HepG2 (cell line): ENCODE results near the gene SLC13A3. TPM values are rescaled to one million over a fixed set of nuclear protein-coding genes. Genes with fewer than 3 reads are reported as not detected.

Experiments used
- AGO2 ChIP-seq: fragments of 200-400 bp; formaldehyde crosslinking; optimal IDR thresholded peaks from 2 replicates; pipeline ENCODE3; 2017; ENCODE audit warnings: mild to moderate bottlenecking, low read depth, low read length, moderate library complexity
- AHDC1 ChIP-seq: sonication (generic); formaldehyde crosslinking; IDR thresholded peaks from 2 replicates; pipeline ENCODE4 v1.5.1; 2020; ENCODE audit warnings: mild to moderate bottlenecking, missing genetic modification reagents, borderline replicate concordance
- ATAD3A ChIP-seq: sonication (generic); formaldehyde crosslinking; IDR thresholded peaks from 2 replicates; pipeline ENCODE4 v1.4.0; 2020; ENCODE audit warnings: missing genetic modification reagents
- CEBPZ ChIP-seq: IDR thresholded peaks from 2 replicates; pipeline ENCODE4 v1.6.1; 2012; ENCODE audit warnings: low read length, improper control_type of control experiment
- HMG20A ChIP-seq: IDR thresholded peaks from 2 replicates; pipeline ENCODE4 v1.6.1; 2016; ENCODE audit warnings: borderline replicate concordance
- HNF4A ChIP-seq: sonication (generic); formaldehyde crosslinking; IDR thresholded peaks from 2 replicates; pipeline ENCODE4 v1.4.0; 2020; ENCODE audit warnings: missing genetic modification reagents
- MTF2 ChIP-seq: sonication (generic); formaldehyde crosslinking; IDR thresholded peaks from 2 replicates; pipeline ENCODE4 v1.5.0; 2020; ENCODE audit warnings: missing genetic modification reagents, borderline replicate concordance
- PRMT3 ChIP-seq: sonication (generic); formaldehyde crosslinking; IDR thresholded peaks from 2 replicates; pipeline ENCODE4 v1.8.1; 2022; ENCODE audit warnings: low read depth, mild to moderate bottlenecking, moderate library complexity, missing genetic modification reagents, borderline replicate concordance
- SATB2 ChIP-seq: sonication (generic); formaldehyde crosslinking; IDR thresholded peaks from 2 replicates; pipeline ENCODE4 v1.5.0; 2020; ENCODE audit warnings: missing genetic modification reagents
- SRSF4 ChIP-seq: fragments of 200-400 bp; formaldehyde crosslinking; IDR thresholded peaks from one replicate; pipeline ENCODE4 v1.6.1; 2018; ENCODE audit warnings: mild to moderate bottlenecking, low read depth, low read length, moderate library complexity; ENCODE audit not compliant: poor library complexity, severe bottlenecking
- SRSF9 ChIP-seq: fragments of 200-400 bp; formaldehyde crosslinking; IDR thresholded peaks from 2 replicates; pipeline ENCODE4 v1.6.1; 2018; ENCODE audit warnings: borderline replicate concordance, mild to moderate bottlenecking, low read depth, low read length; ENCODE audit not compliant: insufficient read depth, poor library complexity, severe bottlenecking
- STAG1 ChIP-seq: sonication (generic); formaldehyde crosslinking; IDR thresholded peaks from 2 replicates; pipeline ENCODE4 v1.4.0; 2020; ENCODE audit warnings: missing genetic modification reagents
- ZBTB37 ChIP-seq: sonication (generic); formaldehyde crosslinking; IDR thresholded peaks from 2 replicates; pipeline ENCODE4 v1.4.0; 2020; ENCODE audit warnings: mild to moderate bottlenecking, missing genetic modification reagents
- ZBTB7A ChIP-seq: sonication (generic); formaldehyde crosslinking; IDR thresholded peaks from 2 replicates; pipeline ENCODE4 v1.8.0; 2022; ENCODE audit warnings: mild to moderate bottlenecking, missing genetic modification reagents
- ZMYM3 ChIP-seq: sonication (generic); formaldehyde crosslinking; IDR thresholded peaks from 2 replicates; pipeline ENCODE4 v1.5.1; 2020; ENCODE audit warnings: mild to moderate bottlenecking, missing genetic modification reagents
- ZNF205 ChIP-seq: IDR thresholded peaks from 2 replicates; pipeline ENCODE4 v1.6.1; 2018; ENCODE audit warnings: missing biosample characterization, missing genetic modification reagents
- ZNF326 ChIP-seq: sonication (generic); formaldehyde crosslinking; IDR thresholded peaks from 2 replicates; pipeline ENCODE4 v1.4.0; 2020; ENCODE audit warnings: missing genetic modification reagents, borderline replicate concordance
- ZNF33A ChIP-seq: sonication (generic); formaldehyde crosslinking; IDR thresholded peaks from 2 replicates; pipeline ENCODE4 v1.5.1; 2020; ENCODE audit warnings: missing genetic modification reagents, mild to moderate bottlenecking, moderate library complexity, borderline replicate concordance
- polyA plus RNA-seq, 8 experiments: library from polyadenylated mRNA; depleted of rRNA in 3 of 8; stranded (reverse) in 7 of 8; unstranded in 1 of 8; fragments of >200 nt; fragmentation: Illumina TruSeq in 4 of 8; extraction: Trizol in 4 of 8; gene quantifications; 2 replicates each; pipeline versions ENCODE4 v1.2.1 to v1.2.3, GENCODE V29; 2011 to 2016; ENCODE audit warnings: low read depth in 4 of 8, missing spikeins in 1 of 8, mixed read lengths in 1 of 8; ENCODE audit not compliant: insufficient read depth in 1 of 8
- total RNA-seq, 5 experiments: library from RNA; depleted of rRNA; stranded (reverse); fragments of >200 nt; fragmentation: Illumina TruSeq; extraction: Trizol; gene quantifications; 2 replicates each; pipeline ENCODE4 v1.2.3, GENCODE V29; 2016; ENCODE audit warnings: low read depth in 1 of 5

The SLC13A3 gene
- total and polyA plus RNA-seq, 2 of the 13 experiments (the other 11 are each of a cell fraction or from before 2014, with no cell fraction given), result 66.5 to 76.0 TPM

- peak; percentile 75; the same call in 1 of the 2 replicates for TF ChIP-seq AHDC1 (CRISPR knock-in tag)
- TF ChIP-seq SRSF9, result no peak
- peak; percentile 96; the same call in 1 of the 2 replicates for TF ChIP-seq MTF2 (CRISPR knock-in tag)
- peak; percentile 95 for TF ChIP-seq AGO2
- peak; percentile 94 for TF ChIP-seq SATB2
- no peak; the same call in 1 of the 2 replicates for TF ChIP-seq ATAD3A (CRISPR knock-in tag)
- TF ChIP-seq ZNF33A, result peak; percentile 94; the same call in 1 of the 2 replicates
- no peak for TF ChIP-seq PRMT3
- peak; percentile 18; the same call in 1 of the 2 replicates for TF ChIP-seq HNF4A (CRISPR knock-in tag)
- TF ChIP-seq ZNF205, result 0 out of 2 replicates have a peak, but pooled peaks have one; percentile 26
- TF ChIP-seq ZNF326 (CRISPR knock-in tag), result no peak
- TF ChIP-seq CEBPZ, result no peak
- no peak for TF ChIP-seq HMG20A (CRISPR knock-in tag)
- TF ChIP-seq ZBTB7A (CRISPR knock-in tag), result peak; percentile 44; the same call in 1 of the 2 replicates
- peak; percentile 46 for TF ChIP-seq SRSF4
- no peak; the same call in 1 of the 2 replicates for TF ChIP-seq ZBTB37
- TF ChIP-seq ZMYM3 (CRISPR knock-in tag), result peak; percentile 27; the same call in 1 of the 2 replicates
- TF ChIP-seq STAG1, result peak; percentile 16; the same call in 1 of the 2 replicates
These were observed 38.0 kb upstream of the SLC13A3 start, which contains the start of gene TP53RK (continued) for GRCh38 chr20:46689082-46689753.
